SU-DHL-6 (cell line): Measurements from ENCODE around the gene ZSCAN2.

Experiments
- CTCF ChIP-seq: fragments of 200-600 bp; sonication (generic); IDR thresholded peaks from one replicate; pipeline ENCODE4 v1.5.1; 2017; ENCODE audit warnings: antibody characterized with exemption, mild to moderate bottlenecking, low read length, moderate library complexity; ENCODE audit not compliant: insufficient read depth, poor library complexity, severe bottlenecking
- EZH2phosphoT487 ChIP-seq: fragments of 200-600 bp; sonication (generic), shearing (Covaris generic); conservative IDR thresholded peaks from 2 replicates; pipeline ENCODE4 v1.6.1; 2018; ENCODE audit warnings: mild to moderate bottlenecking, antibody characterized with exemption, low read length, moderate library complexity, mixed read lengths

- TF ChIP-seq CTCF (no peak), EZH2phosphoT487 (no peak)
Observed at GRCh38 chr15:84572231-84572630, 28.6 kb upstream of the ZSCAN2 start.
